Suprapubic skin (tissue), 4 donors: ENCODE measurements around the gene RPP14.

ENCODE experiments used
- CTCF ChIP-seq, 2 donors: fragments of 200-600 bp in 1 of 2; fragments of 450-650 bp in 1 of 2; sonication (generic) in 1 of 2; IDR thresholded peaks; one replicate each; pipeline ENCODE4 v1.5.1; 2016 to 2019; ENCODE audit warnings: antibody characterized with exemption in 2 of 2, mild to moderate bottlenecking in 1 of 2, moderate library complexity in 1 of 2
- EP300 ChIP-seq: sonication (generic); formaldehyde crosslinking; IDR thresholded peaks from one replicate; pipeline ENCODE4 v1.6.1; 2017; ENCODE audit warnings: antibody characterized with exemption
- POLR2A ChIP-seq, 2 donors: fragments of 450-650 bp; IDR thresholded peaks; one replicate each; pipeline ENCODE4 v1.6.1; 2017; ENCODE audit warnings: antibody characterized with exemption in 2 of 2, mild to moderate bottlenecking in 2 of 2, moderate library complexity in 2 of 2
- POLR2AphosphoS5 ChIP-seq, 3 donors: sonication (generic); formaldehyde crosslinking; IDR thresholded peaks; one replicate each; pipeline ENCODE4 v1.6.1; 2017; ENCODE audit warnings: antibody characterized with exemption in 3 of 3

- TF ChIP-seq CTCF (IDR thresholded peaks at IDR 0.05) (no peak), POLR2AphosphoS5 (IDR thresholded peaks at IDR 0.05) (no peak), POLR2A (IDR thresholded peaks at IDR 0.05) (no peak), EP300 (no peak)
These were observed 34.7 kb downstream of the RPP14 start for GRCh38 chr3:58340594-58341244.
